H9 (cell line): Measurements from ENCODE around the gene NEUROD2. TPM values are rescaled to one million over a fixed set of nuclear protein-coding genes. Genes with fewer than 3 reads are reported as not detected.

Experiments
- DNase-seq: peaks from one replicate; pipeline ENCODE4 v3.0.0-alpha.2; 2017
- H2AFZ ChIP-seq: one replicate; pipeline ENCODE4 v1.6.1; 2013; ENCODE audit warnings: mild to moderate bottlenecking, low read length, control low read depth, moderate library complexity
- H2AK5ac ChIP-seq: 2 replicates; pipeline ENCODE4 v1.6.1; 2013; ENCODE audit warnings: low read length, control low read depth, mixed read lengths; ENCODE audit not compliant: insufficient read length
- H2BK120ac ChIP-seq: one replicate; pipeline ENCODE4 v1.6.1; 2013; ENCODE audit warnings: low read depth, mild to moderate bottlenecking, low read length, control low read depth, inconsistent platforms; ENCODE audit not compliant: poor library complexity, severe bottlenecking
- H2BK12ac ChIP-seq: 2 replicates; pipeline ENCODE4 v1.6.1; 2013; ENCODE audit warnings: low read length, control low read depth, mixed read lengths, low read depth; ENCODE audit not compliant: insufficient read length
- H2BK15ac ChIP-seq: 2 replicates; pipeline ENCODE4 v1.6.1; 2013; ENCODE audit warnings: low read depth, low read length, control low read depth
- H2BK20ac ChIP-seq: one replicate; pipeline ENCODE4 v1.6.1; 2013; ENCODE audit warnings: low read depth, mild to moderate bottlenecking, low read length, control low read depth, inconsistent platforms; ENCODE audit not compliant: poor library complexity, severe bottlenecking
- H2BK5ac ChIP-seq: 2 replicates; pipeline ENCODE4 v1.6.1; 2013; ENCODE audit warnings: low read length, control low read depth, mixed read lengths; ENCODE audit not compliant: insufficient read length
- H3K14ac ChIP-seq: 2 replicates; pipeline ENCODE4 v1.6.1; 2013; ENCODE audit warnings: low read length, control low read depth; ENCODE audit not compliant: insufficient read depth
- H3K18ac ChIP-seq: 2 replicates; pipeline ENCODE4 v1.6.1; 2013; ENCODE audit warnings: low read depth, mild to moderate bottlenecking, mixed read lengths, low read length, control low read depth; ENCODE audit not compliant: insufficient read length
- H3K23ac ChIP-seq: 2 replicates; pipeline ENCODE4 v1.6.1; 2013; ENCODE audit warnings: low read length, control low read depth, mixed read lengths, low read depth; ENCODE audit not compliant: insufficient read length
- H3K23me2 ChIP-seq: 2 replicates; pipeline ENCODE4 v1.6.1; 2013; ENCODE audit warnings: low read depth, mild to moderate bottlenecking, mixed read lengths, low read length, control low read depth; ENCODE audit not compliant: insufficient read length, poor library complexity, severe bottlenecking
- H3K27ac ChIP-seq: 2 replicates; pipeline ENCODE4 v1.5.1; 2013; ENCODE audit warnings: low read length, control low read depth, mixed read lengths, low read depth; ENCODE audit not compliant: insufficient read length
- H3K27me3 ChIP-seq: 2 replicates; pipeline ENCODE4 v1.6.1; 2013; ENCODE audit warnings: low read length, control low read depth, inconsistent platforms; ENCODE audit not compliant: insufficient read depth
- H3K4ac ChIP-seq: 2 replicates; pipeline ENCODE4 v1.6.1; 2013; ENCODE audit warnings: low read depth, mild to moderate bottlenecking, control low read depth, inconsistent platforms, low read length, moderate library complexity
- H3K4me1 ChIP-seq: 2 replicates; pipeline ENCODE4 v1.6.1; 2013; ENCODE audit warnings: low read length, control low read depth, inconsistent platforms; ENCODE audit not compliant: insufficient read depth
- H3K4me2 ChIP-seq: 2 replicates; pipeline ENCODE4 v1.6.1; 2013; ENCODE audit warnings: low read length, control low read depth, mixed read lengths; ENCODE audit not compliant: insufficient read length, insufficient read depth
- H3K56ac ChIP-seq: 2 replicates; pipeline ENCODE4 v1.6.1; 2013; ENCODE audit warnings: low read depth, mild to moderate bottlenecking, mixed read lengths, low read length, control low read depth; ENCODE audit not compliant: insufficient read length
- H3K79me1 ChIP-seq: 2 replicates; pipeline ENCODE4 v1.6.1; 2013; ENCODE audit warnings: low read depth, mild to moderate bottlenecking, moderate library complexity, low read length, control low read depth, inconsistent platforms; ENCODE audit not compliant: insufficient read depth, poor library complexity, severe bottlenecking
- H3K79me2 ChIP-seq: 2 replicates; pipeline ENCODE4 v1.6.1; 2013; ENCODE audit warnings: low read length, control low read depth, inconsistent platforms; ENCODE audit not compliant: insufficient read depth
- H3K9ac ChIP-seq: 2 replicates; pipeline ENCODE4 v1.6.1; 2013; ENCODE audit warnings: low read length, control low read depth, mixed read lengths; ENCODE audit not compliant: insufficient read length; ENCODE audit errors: extremely low read depth
- H3K9me3 ChIP-seq: one replicate; pipeline ENCODE4 v1.6.1; 2013; ENCODE audit warnings: low read depth, low read length, inconsistent platforms; ENCODE audit not compliant: control insufficient read depth
- H3T11ph ChIP-seq: one replicate; pipeline ENCODE4 v1.6.1; 2013; ENCODE audit warnings: mild to moderate bottlenecking, low read length, control low read depth, inconsistent platforms
- H4K20me1 ChIP-seq: one replicate; pipeline ENCODE4 v1.6.1; 2013; ENCODE audit not compliant: control insufficient read depth, insufficient read length, insufficient read depth
- H4K5ac ChIP-seq: 2 replicates; pipeline ENCODE4 v1.6.1; 2013; ENCODE audit warnings: low read depth, mild to moderate bottlenecking, mixed read lengths, low read length, control low read depth; ENCODE audit not compliant: insufficient read length
- H4K8ac ChIP-seq: replicated peaks from 2 replicates; pipeline ENCODE4 v1.6.1; 2013; ENCODE audit warnings: low read length, control low read depth, mixed read lengths, low read depth; ENCODE audit not compliant: insufficient read length
- H4K91ac ChIP-seq: 2 replicates; pipeline ENCODE4 v1.6.1; 2013; ENCODE audit warnings: low read depth, mild to moderate bottlenecking, moderate library complexity, mixed read lengths, low read length, control low read depth; ENCODE audit not compliant: insufficient read length
- H3K27ac Mint-ChIP-seq, 3 experiments: 2 replicates in 2 of 3; 3 replicates in 1 of 3; pipeline ENCODE4 v1.8.0; 2020 to 2021; ENCODE audit warnings: mixed read lengths in 3 of 3, mild to moderate bottlenecking in 1 of 3, moderate library complexity in 1 of 3
- H3K27me3 Mint-ChIP-seq: 2 replicates; pipeline ENCODE4 v1.8.0; 2021; ENCODE audit warnings: low read depth, mild to moderate bottlenecking, moderate library complexity, mixed read lengths
- H3K36me3 Mint-ChIP-seq, 3 experiments: 2 replicates in 2 of 3; 3 replicates in 1 of 3; pipeline ENCODE4 v1.8.0; 2020 to 2021; ENCODE audit warnings: low read depth in 3 of 3, mixed read lengths in 3 of 3; ENCODE audit not compliant: insufficient read depth in 1 of 3
- H3K4me1 Mint-ChIP-seq, 2 experiments: 2 replicates each; pipeline ENCODE4 v1.8.0; 2020; ENCODE audit warnings: mixed read lengths in 2 of 2
- H3K4me3 Mint-ChIP-seq, 2 experiments: 2 replicates in 1 of 2; 3 replicates in 1 of 2; pipeline ENCODE4 v1.8.0; 2020 to 2021; ENCODE audit warnings: mild to moderate bottlenecking in 2 of 2, mixed read lengths in 2 of 2, moderate library complexity in 1 of 2
- H3K9me3 Mint-ChIP-seq, 2 experiments: 2 replicates in 1 of 2; 3 replicates in 1 of 2; pipeline ENCODE4 v1.8.0; 2020; ENCODE audit warnings: mild to moderate bottlenecking in 2 of 2, mixed read lengths in 2 of 2, moderate library complexity in 1 of 2
- CTCF ChIP-seq: fragments of 200-600 bp; sonication (generic); conservative IDR thresholded peaks from 3 replicates; pipeline ENCODE4 v1.8.0; 2021; ENCODE audit warnings: antibody characterized with exemption, mild to moderate bottlenecking
- WGBS: extraction: QIAGEN DNeasy Blood & Tissue Kit; methylation state at CpG from one replicate; pipeline ENCODE4 v1.1.7; 2013; ENCODE audit warnings: missing lambda C conversion rate, low lambda C conversion rate, mixed read lengths; ENCODE audit not compliant: insufficient read length; ENCODE audit errors: extremely low coverage; 5-methylcytosine and 5-hydroxymethylcytosine counted together
- total RNA-seq: library from RNA; stranded (reverse); gene quantifications from 2 replicates; pipeline ENCODE4 v1.2.1, GENCODE V29; 2021

The NEUROD2 gene
- total RNA-seq, 1 experiment from 2014 or later, result not detected

- Histone ChIP-seq H3K79me2 (no peaks in the 10 kb centered on the region), H3K14ac (no peak overlapping the region), H3K18ac (no peak overlapping the region), H2BK12ac (no peak overlapping the region), H2BK15ac (no peak overlapping the region), H3K9me3 (no peaks in the 10 kb centered on the region), H3K4me1 (no peaks in the 10 kb centered on the region; the same call in 1 of the 2 replicates), H3K23ac (no peak overlapping the region), H2AFZ (no peak overlapping the region), H3K27me3 (peaks cover 93% of the 10 kb centered on the region), H3K27ac (no peak overlapping the region), H3K4me2 (no peak overlapping the region), H4K20me1 (no peaks in the 10 kb centered on the region), H3T11ph (no peak overlapping the region), H2BK5ac (no peak overlapping the region), H2AK5ac (no peak overlapping the region), H4K5ac (no peak overlapping the region), H3K23me2 (peaks cover 20% of the 10 kb centered on the region), H3K9ac (no peak overlapping the region), H2BK120ac (no peak overlapping the region), H3K4ac (no peak overlapping the region), H4K8ac (no peak overlapping the region), H3K56ac (no peak overlapping the region), H4K91ac (no peak overlapping the region), H3K79me1 (no peaks in the 10 kb centered on the region), H2BK20ac (no peak overlapping the region)
- H3K4me1 Mint-ChIP-seq, result peaks cover 31 to 68% of the 10 kb centered on the region in 2 experiments
- no peak for TF ChIP-seq CTCF
- peaks cover under 1 to 4% of the 10 kb centered on the region in 2 experiments; a peak in 2 of 5 replicates for H3K9me3 Mint-ChIP-seq
- H3K27ac Mint-ChIP-seq, result no peak overlapping the region
- H3K36me3 Mint-ChIP-seq, result no peaks in the 10 kb centered on the region; a peak in 1 of 7 replicates
- WGBS, result no CpG with 5 or more reads among the region's 4 CpGs
- no peak for DNase-seq
- peaks cover 98% of the 10 kb centered on the region for H3K27me3 Mint-ChIP-seq
- H3K4me3 Mint-ChIP-seq, result peak overlapping the region in 1 of 2 experiments; percentile 76; a peak in 2 of 5 replicates
Observed at GRCh38 chr17:39602533-39603303, 5.0 kb downstream of the NEUROD2 start.
